Astrocyte of the cerebellum (primary cell): ENCODE data around the gene SENP1.

Experiments used
- DNase-seq: peaks from one replicate; pipeline ENCODE4 v3.0.0-alpha.2; 2011; ENCODE audit warnings: low read depth
- H3K4me3 ChIP-seq: 2 replicates; pipeline ENCODE4 v1.5.1; 2011; ENCODE audit warnings: mild to moderate bottlenecking, low read depth, low read length, moderate library complexity
- in situ Hi-C: cut with HindIII; loops from 2 replicates; pipeline ENCODE4 v1.10.0; 2017; ENCODE audit warnings: low sequenced_read_pairs
- TF ChIP-seq, protein P1 (sequence below): IDR thresholded peaks from 2 replicates; pipeline ENCODE4 v1.5.1; 2012; ENCODE audit warnings: low read length, low read depth, moderate library complexity, mild to moderate bottlenecking; ENCODE audit errors: missing control alignments

Gene SENP1

DNA sequence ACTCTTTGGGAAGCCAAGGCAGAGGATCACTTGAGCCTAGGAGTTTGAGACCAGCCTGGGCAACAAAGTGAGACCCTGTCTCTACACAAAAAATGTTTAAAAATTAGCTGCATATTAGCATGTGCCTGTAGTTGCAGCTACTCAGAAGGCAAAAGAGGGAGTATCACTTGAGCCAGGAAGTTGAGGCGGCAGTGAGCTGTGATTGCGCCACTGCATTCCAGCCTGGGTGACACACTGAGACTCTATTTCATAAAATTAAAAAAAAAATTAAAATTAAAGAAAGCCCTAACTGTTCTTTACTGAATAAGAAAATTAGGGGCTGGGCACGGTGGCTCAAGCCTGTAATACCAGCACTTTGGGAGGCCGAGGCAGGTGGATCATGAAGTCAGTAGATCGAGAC, 27.0 kb downstream of the SENP1 start:
- DNase-seq, result no peak
- no peak overlapping the region for H3K4me3 ChIP-seq
- in situ Hi-C loops, result no loop called here
- TF ChIP-seq, protein P1, sequence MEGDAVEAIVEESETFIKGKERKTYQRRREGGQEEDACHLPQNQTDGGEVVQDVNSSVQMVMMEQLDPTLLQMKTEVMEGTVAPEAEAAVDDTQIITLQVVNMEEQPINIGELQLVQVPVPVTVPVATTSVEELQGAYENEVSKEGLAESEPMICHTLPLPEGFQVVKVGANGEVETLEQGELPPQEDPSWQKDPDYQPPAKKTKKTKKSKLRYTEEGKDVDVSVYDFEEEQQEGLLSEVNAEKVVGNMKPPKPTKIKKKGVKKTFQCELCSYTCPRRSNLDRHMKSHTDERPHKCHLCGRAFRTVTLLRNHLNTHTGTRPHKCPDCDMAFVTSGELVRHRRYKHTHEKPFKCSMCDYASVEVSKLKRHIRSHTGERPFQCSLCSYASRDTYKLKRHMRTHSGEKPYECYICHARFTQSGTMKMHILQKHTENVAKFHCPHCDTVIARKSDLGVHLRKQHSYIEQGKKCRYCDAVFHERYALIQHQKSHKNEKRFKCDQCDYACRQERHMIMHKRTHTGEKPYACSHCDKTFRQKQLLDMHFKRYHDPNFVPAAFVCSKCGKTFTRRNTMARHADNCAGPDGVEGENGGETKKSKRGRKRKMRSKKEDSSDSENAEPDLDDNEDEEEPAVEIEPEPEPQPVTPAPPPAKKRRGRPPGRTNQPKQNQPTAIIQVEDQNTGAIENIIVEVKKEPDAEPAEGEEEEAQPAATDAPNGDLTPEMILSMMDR, result no peak

GRCh38 chr12:48077111-48077510, 28.8 kb downstream of the SENP1 start:
- TF ChIP-seq, protein P1, result no peak
- H3K4me3 ChIP-seq, result no peak overlapping the region
- in situ Hi-C loops, result no loop called here
- DNase-seq, result no peak

DNA sequence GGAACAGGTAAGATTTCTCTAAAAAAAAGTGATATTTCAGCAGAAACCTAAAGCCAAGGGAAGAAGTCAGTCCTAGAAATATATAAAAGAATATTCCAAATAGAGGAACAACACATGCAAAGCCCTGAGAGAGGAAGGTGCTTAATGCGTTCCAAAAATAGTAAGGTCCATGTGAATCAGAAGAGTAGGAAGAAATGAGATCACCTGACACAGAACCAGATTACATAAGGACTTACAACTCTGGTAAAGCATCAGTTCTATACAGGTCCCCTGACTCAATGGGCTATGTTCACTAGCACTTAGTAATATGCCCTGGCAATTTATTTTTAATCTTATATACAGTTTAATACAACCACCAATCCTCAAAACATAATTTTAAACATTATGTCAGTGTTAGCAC, 30.0 kb downstream of the SENP1 start:
- H3K4me3 ChIP-seq, result no peak overlapping the region

GRCh38 chr12:48074266-48074665, 31.6 kb downstream of the SENP1 start:
- in situ Hi-C loops, result no loop called here

More for the DNA sequence above, 30.0 kb downstream of the SENP1 start:
- in situ Hi-C loops, result no loop called here
- DNase-seq, result no peak
- TF ChIP-seq, protein P1, result no peak

GRCh38 chr12:48072266-48072665, 33.6 kb downstream of the SENP1 start:
- in situ Hi-C loops, result no loop called here
- H3K4me3 ChIP-seq, result no peak overlapping the region
- TF ChIP-seq, protein P1, result no peak
- DNase-seq, result no peak

More at GRCh38 chr12:48074266-48074665, 31.6 kb downstream of the SENP1 start:
- TF ChIP-seq, protein P1, result no peak
- DNase-seq, result no peak
- no peak overlapping the region for H3K4me3 ChIP-seq

DNA sequence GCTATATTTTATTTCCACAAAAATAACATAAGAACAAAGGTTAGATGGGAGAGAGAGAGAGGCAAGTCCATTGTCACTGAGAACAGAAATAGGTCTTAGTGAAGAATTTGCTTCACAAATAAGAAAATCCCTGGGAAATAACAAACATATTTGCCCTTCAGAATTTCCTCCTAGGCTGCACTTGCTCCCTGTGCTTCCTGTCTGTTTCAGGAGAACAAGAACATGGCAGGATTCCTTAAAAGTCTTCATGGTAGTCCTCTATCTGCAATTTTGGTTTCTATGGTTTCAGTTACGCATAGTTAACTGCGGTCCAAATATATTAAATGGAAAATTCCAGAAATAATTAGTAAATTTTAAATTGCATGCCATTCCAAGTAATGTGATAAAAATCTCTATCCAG, 34.1 kb downstream of the SENP1 start:
- TF ChIP-seq, protein P1, result no peak
- in situ Hi-C loops, result no loop called here

GRCh38 chr12:48070731-48071130, 35.1 kb downstream of the SENP1 start:
- no peak overlapping the region for H3K4me3 ChIP-seq
- no peak for DNase-seq
- in situ Hi-C loops, result no loop called here
- TF ChIP-seq, protein P1, result no peak

More for the DNA sequence above, 34.1 kb downstream of the SENP1 start:
- DNase-seq, result no peak
- H3K4me3 ChIP-seq, result no peak overlapping the region
